H1 (cell line): ENCODE results near the gene TM9SF1.

Experiments used
- EP300 ChIP-seq, 2 experiments: IDR thresholded peaks; 1 replicate in 1 of 2; 2 replicates in 1 of 2; pipeline ENCODE4 v1.6.1; 2011 to 2012; ENCODE audit warnings: low read depth in 2 of 2, low read length in 2 of 2, mild to moderate bottlenecking in 2 of 2, borderline replicate concordance in 1 of 2, inconsistent platforms in 1 of 2, moderate library complexity in 1 of 2
- TF ChIP-seq, protein P1 (sequence below), 3 experiments: IDR thresholded peaks; 1 replicate in 2 of 3; 2 replicates in 1 of 3; pipeline versions ENCODE4 v1.5.1 to v1.6.1; 2011; ENCODE audit warnings: low read length in 3 of 3, mild to moderate bottlenecking in 3 of 3, inconsistent platforms in 2 of 3, low read depth in 1 of 3, moderate library complexity in 1 of 3; ENCODE audit not compliant: insufficient read depth in 1 of 3; ENCODE audit errors: control extremely low read depth in 1 of 3

DNA sequence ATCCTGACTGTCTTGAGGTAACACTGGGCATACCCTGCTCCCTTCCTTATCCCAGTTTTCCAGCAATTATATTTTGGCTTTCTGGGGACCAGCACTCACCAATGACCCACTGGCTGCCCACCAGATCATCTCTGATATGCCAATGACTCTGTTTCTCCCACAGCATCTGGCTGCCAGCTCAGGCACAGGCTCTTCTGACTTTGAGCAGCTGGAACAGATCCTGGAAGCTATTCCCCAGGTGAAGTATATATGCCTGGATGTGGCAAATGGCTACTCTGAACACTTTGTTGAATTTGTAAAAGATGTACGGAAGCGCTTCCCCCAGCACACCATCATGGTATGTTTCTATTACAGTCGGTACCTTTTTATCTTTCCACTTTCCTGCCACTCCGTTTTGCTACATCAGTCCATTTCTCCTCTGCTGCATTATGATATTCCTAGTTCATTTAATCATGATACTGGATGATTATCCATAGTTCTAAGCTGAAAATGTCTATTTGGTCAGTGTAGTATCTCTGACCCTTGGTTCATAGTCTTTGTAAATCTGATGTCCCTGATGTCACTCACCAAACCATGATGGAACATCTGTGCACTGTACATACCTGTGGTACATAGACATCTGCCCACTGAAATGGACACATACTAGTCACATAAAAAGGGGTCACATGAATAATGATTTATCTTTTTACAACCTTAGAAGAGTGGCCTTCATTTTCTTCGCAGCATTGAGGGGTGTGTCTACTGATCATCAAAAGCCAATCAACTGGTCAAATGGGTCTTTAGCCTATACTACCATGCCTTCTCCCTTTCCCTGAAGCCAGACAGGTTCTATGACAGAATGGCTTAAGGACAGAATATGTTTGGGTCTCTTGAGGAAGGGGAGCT, 40.8 kb upstream of the TM9SF1 start:
- TF ChIP-seq EP300 (IDR thresholded peaks at IDR 0.05; ENCODE audit: borderline replicate concordance in 1 of 2, low read depth in 2 of 2, low read length in 2 of 2) = no peak
- TF ChIP-seq, protein P1, sequence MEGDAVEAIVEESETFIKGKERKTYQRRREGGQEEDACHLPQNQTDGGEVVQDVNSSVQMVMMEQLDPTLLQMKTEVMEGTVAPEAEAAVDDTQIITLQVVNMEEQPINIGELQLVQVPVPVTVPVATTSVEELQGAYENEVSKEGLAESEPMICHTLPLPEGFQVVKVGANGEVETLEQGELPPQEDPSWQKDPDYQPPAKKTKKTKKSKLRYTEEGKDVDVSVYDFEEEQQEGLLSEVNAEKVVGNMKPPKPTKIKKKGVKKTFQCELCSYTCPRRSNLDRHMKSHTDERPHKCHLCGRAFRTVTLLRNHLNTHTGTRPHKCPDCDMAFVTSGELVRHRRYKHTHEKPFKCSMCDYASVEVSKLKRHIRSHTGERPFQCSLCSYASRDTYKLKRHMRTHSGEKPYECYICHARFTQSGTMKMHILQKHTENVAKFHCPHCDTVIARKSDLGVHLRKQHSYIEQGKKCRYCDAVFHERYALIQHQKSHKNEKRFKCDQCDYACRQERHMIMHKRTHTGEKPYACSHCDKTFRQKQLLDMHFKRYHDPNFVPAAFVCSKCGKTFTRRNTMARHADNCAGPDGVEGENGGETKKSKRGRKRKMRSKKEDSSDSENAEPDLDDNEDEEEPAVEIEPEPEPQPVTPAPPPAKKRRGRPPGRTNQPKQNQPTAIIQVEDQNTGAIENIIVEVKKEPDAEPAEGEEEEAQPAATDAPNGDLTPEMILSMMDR (IDR thresholded peaks at IDR 0.05; ENCODE audit: control extremely low read depth in 1 of 3, insufficient read depth in 1 of 3, low read depth in 1 of 3, low read length in 3 of 3) = no peak
